BLaER1 treated with 17β-estradiol and CSF1 and Interleukin-3, amounts not matched to agents 10 nM and 100 nM (cell line): ENCODE data around the gene CBLC.

Experiments used
- H3K27ac ChIP-seq, 11 experiments: shearing (Covaris generic); formaldehyde crosslinking; 2 replicates each; pipeline ENCODE4 v1.8.1; 2022
- H3K27me3 ChIP-seq, 11 experiments: shearing (Covaris generic); formaldehyde crosslinking; 2 replicates each; pipeline ENCODE4 v1.8.1; 2022
- H3K36me3 ChIP-seq, 11 experiments: shearing (Covaris generic); formaldehyde crosslinking; 2 replicates each; pipeline ENCODE4 v1.8.1; 2022
- H3K4me1 ChIP-seq, 10 experiments: shearing (Covaris generic); formaldehyde crosslinking; 2 replicates each; pipeline ENCODE4 v1.8.1; 2022
- H3K4me2 ChIP-seq, 11 experiments: shearing (Covaris generic); formaldehyde crosslinking; 2 replicates each; pipeline ENCODE4 v1.8.1; 2022
- H3K4me3 ChIP-seq, 10 experiments: shearing (Covaris generic); formaldehyde crosslinking; 2 replicates each; pipeline ENCODE4 v1.8.1; 2022
- H3K9ac ChIP-seq, 11 experiments: shearing (Covaris generic); formaldehyde crosslinking; 2 replicates each; pipeline ENCODE4 v1.8.1; 2022
- H3K9me3 ChIP-seq, 11 experiments: shearing (Covaris generic); formaldehyde crosslinking; replicated peaks in 1 of 11; 2 replicates each; pipeline ENCODE4 v1.8.1; 2022
- H4K20me1 ChIP-seq, 11 experiments: shearing (Covaris generic); formaldehyde crosslinking; 2 replicates each; pipeline ENCODE4 v1.8.1; 2022
- Cebpa-rat ChIP-seq, 11 experiments: shearing (Covaris generic); IDR thresholded peaks; 2 replicates each; pipeline ENCODE4 v1.8.1; 2022

The CBLC gene

DNA sequence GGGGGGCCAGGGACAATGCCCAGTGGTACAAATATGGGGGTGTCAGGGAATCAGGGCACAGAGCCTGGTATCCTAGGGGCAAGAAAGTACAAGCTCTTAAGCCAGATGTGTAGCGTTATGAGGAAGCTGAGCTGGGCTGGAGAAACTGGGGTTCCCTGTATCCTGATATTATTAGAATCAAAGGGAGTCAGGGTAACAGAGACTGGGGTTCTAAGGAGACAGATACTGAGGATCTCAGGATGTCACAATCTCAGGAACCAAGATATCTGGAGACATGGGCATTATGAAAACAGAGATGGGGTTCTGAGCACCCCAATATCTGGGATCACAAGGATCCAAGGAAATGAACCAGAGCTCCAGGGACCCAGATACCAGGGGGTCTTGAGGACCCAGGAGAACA lies 28.4 kb upstream of the CBLC start:
- Histone ChIP-seq H3K4me1 (peaks cover 36 to 73% (median 62%) of the 10 kb centered on the region in 10 experiments), H3K4me3 (peak overlapping the region; percentile 68 to 100 (median 94)), H3K9me3 (no peaks in the 10 kb centered on the region), H3K4me2 (peak overlapping the region; percentile 85 to 100 (median 99)), H4K20me1 (peaks cover 0 to 25% (median 15%) of the 10 kb centered on the region in 11 experiments; a peak in 13 of 22 replicates), H3K9ac (peak overlapping the region; percentile 84 to 100 (median 96)), H3K36me3 (peaks cover 4 to 39% (median 32%) of the 10 kb centered on the region in 11 experiments; a peak in 17 of 22 replicates), H3K27me3 (no peaks in the 10 kb centered on the region), H3K27ac (peak overlapping the region; percentile 76 to 100 (median 96))
- TF ChIP-seq Cebpa-rat (IDR thresholded peaks at IDR 0.05): no peak

DNA sequence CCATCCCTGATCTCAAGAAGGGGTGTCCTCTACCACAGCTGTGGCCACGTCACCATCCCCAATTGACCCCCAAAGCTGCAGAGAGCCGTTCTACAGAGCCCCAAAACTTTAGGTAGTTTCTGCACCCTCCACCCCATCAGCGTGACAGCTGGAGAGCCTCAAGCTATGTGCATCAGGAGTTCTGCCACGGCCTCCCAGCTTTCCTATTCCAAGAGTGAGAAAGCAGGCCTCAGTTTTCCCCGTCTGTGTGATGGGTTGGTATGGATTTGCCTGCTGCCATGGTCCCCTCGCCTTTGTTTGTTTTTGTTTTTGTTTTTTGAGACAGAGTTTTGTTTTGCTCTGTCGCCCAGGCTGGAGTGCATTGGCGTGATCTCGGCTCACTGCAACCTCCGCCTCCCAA lies 27.7 kb upstream of the CBLC start:
- no peaks in the 10 kb centered on the region for H3K27me3 ChIP-seq
- H3K27ac ChIP-seq: peak overlapping the region; percentile 76 to 100 (median 96)
- peak overlapping the region; percentile 84 to 100 (median 96) for H3K9ac ChIP-seq
- peaks cover 4 to 44% (median 36%) of the 10 kb centered on the region in 11 experiments; a peak in 17 of 22 replicates for H3K36me3 ChIP-seq
- peaks cover 33 to 72% (median 67%) of the 10 kb centered on the region in 10 experiments for H3K4me1 ChIP-seq
- TF ChIP-seq Cebpa-rat (IDR thresholded peaks at IDR 0.05): no peak
- H3K4me2 ChIP-seq: peak overlapping the region; percentile 85 to 100 (median 99)
- peak overlapping the region; percentile 68 to 100 (median 94) for H3K4me3 ChIP-seq
- H3K9me3 ChIP-seq: no peaks in the 10 kb centered on the region
- H4K20me1 ChIP-seq: peaks cover 0 to 25% (median 15%) of the 10 kb centered on the region in 11 experiments; a peak in 13 of 22 replicates

DNA sequence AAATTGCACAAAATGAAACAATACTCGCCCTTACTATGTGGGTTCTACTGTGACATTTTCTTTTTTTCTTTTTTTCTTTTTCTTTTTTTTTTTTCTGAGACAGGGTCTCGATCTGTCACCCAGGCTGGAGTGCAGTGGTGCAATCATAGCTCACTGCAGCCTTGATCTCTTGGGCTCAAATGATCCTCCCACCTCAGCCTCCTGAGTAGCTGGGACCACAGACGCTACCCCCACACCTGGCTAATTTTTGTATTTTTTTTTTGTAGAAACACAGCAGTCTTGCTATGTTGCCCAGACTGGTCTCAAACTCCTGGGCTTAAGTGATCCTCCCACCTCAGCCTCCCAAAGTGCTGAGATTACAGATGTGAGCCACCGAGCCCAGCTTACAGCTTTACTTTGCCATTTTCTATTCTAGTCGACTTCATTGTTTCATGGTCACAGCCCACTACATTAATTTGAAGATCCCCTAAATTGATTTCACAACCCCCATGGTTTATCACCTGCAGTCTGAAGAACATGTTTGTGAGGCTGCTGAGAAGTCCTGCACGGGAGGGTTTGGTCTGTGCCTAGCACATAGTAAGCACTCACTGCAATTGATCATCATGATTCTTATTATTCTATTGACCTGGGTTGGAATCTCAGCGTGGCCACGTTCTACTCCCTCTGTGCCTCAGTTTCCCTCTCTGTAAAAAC lies 25.4 kb upstream of the CBLC start:
- Histone ChIP-seq H3K9me3 (no peaks in the 10 kb centered on the region), H3K27me3 (no peaks in the 10 kb centered on the region), H4K20me1 (peaks cover 0 to 25% (median 15%) of the 10 kb centered on the region in 11 experiments; a peak in 13 of 22 replicates), H3K4me1 (peaks cover 34 to 84% (median 72%) of the 10 kb centered on the region in 10 experiments), H3K4me2 (peak overlapping the region; percentile 85 to 100 (median 99)), H3K9ac (peak overlapping the region; percentile 45 to 100 (median 87); a peak in 19 of 22 replicates), H3K36me3 (peaks cover 9 to 66% (median 58%) of the 10 kb centered on the region in 11 experiments; a peak in 20 of 22 replicates), H3K27ac (peak overlapping the region; percentile 67 to 100 (median 93)), H3K4me3 (peak overlapping the region; percentile 38 to 100 (median 93); a peak in 16 of 20 replicates)
- TF ChIP-seq Cebpa-rat (IDR thresholded peaks at IDR 0.05): no peak

DNA sequence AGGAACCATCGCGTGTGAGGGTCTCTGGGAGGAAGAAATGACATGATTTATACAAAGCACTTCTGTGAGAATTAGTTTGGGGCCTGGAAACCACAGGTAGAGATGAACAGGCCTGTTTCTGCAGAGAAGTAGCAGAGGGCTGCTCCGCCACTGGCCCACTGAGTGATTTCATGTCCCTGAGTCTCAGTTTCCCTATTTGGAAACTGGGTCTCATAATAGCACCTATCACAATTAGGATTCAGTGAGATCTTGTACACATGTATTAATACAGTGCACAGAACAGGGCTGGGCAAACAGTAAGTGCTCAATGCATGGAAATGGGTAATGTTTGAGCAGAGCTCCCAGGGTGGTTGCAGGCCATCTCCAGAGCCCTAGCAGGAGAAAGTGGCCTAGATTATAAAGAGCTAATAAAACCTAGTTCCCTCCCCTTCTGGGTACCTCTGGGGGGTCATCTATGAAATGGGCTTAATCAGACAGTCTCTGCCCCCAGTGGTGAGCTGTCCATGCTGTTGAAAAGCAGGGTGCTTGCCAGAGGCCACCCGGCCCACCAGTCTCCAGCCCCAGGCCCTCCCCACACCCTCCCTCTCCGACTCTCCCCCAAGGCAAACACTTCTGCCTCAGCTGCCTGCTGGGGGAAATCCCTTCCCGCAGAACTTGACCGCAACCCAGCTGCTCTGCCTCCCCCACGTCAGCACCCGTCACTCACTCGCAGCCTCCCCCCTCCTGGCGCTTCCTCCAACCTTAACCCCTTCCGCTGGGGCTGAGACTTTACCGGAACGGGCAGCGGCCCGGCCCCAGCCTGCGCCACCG lies 24.7 kb upstream of the CBLC start:
- peak overlapping the region; percentile 78 to 100 (median 96) for H3K27ac ChIP-seq
- H3K36me3 ChIP-seq: peaks cover 13 to 74% (median 65%) of the 10 kb centered on the region in 11 experiments
- peak overlapping the region; percentile 85 to 100 (median 99) for H3K4me2 ChIP-seq
- H3K9me3 ChIP-seq: no peaks in the 10 kb centered on the region
- H4K20me1 ChIP-seq: peaks cover 0 to 30% (median 15%) of the 10 kb centered on the region in 11 experiments; a peak in 13 of 22 replicates
- no peak for TF ChIP-seq Cebpa-rat (IDR thresholded peaks at IDR 0.05)
- peak overlapping the region; percentile 73 to 100 (median 87); a peak in 21 of 22 replicates for H3K9ac ChIP-seq
- peaks cover 41 to 84% (median 79%) of the 10 kb centered on the region in 10 experiments for H3K4me1 ChIP-seq
- peak overlapping the region; percentile 38 to 100 (median 93); a peak in 18 of 20 replicates for H3K4me3 ChIP-seq
- H3K27me3 ChIP-seq: no peaks in the 10 kb centered on the region

DNA sequence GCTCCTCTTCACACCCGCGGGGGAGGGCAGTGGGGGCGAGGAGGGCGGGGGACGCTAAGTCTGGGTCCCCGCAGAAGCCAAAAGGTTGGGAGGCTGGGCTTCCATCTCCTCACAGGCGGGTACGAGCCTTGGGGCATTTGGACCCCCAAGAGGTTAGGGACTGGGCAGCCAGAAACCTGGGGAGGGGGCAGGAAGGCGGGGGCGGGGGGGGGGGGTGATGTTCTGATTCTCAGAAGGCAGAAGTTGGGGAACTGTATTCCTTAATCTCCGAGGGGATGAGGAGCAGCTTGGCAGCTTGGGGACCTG lies 24.1 kb upstream of the CBLC start:
- H4K20me1 ChIP-seq: peaks cover 0 to 36% (median 15%) of the 10 kb centered on the region in 11 experiments; a peak in 13 of 22 replicates

DNA sequence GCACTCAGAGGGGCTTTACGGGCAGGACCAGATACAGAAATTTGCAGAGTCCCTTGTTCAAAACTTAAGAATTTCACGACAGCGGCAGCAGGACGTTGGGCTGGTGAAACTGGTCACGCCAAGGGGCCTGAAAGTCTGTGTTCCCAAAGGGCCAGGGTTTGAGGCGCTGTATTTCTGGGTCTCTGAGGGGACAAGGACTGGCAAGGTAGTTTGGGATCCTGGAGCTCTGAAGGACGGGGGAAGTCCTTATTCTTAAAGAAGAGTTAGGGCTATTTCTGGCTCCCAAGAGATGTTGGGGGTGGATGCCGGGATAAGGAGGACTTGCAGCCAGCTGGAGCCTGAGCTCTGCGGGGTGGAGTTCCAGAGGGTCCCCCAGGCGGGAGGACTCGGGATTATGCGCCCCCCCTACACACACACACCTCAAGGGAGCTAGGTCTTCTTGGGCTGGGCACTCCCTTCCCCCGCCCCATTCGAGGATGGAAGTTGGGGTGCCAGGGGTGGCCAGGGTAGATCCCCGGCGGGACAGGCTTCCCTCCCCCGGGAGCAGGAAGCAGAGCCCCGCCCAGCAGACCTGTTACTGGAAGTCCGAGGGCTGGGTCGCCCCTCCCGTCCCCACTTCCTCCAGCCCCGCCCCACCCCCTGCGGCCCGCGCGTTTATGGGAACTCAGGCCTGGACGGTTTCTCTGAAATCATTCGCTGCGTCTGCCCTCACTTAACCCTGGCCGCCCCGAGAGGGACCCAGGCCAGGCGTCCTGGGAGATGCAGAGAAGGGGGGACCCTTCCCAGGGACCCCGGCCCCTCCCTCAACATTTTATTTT lies 23.5 kb upstream of the CBLC start:
- peak overlapping the region; percentile 56 to 100 (median 78) for H3K4me3 ChIP-seq
- peaks cover 0 to 36% (median 15%) of the 10 kb centered on the region in 11 experiments; a peak in 13 of 22 replicates for H4K20me1 ChIP-seq
- peaks cover 51 to 92% (median 90%) of the 10 kb centered on the region in 10 experiments for H3K4me1 ChIP-seq
- H3K36me3 ChIP-seq: peaks cover 16 to 82% (median 72%) of the 10 kb centered on the region in 11 experiments
- TF ChIP-seq Cebpa-rat (IDR thresholded peaks at IDR 0.05): no peak
- peak overlapping the region; percentile 78 to 100 (median 96) for H3K27ac ChIP-seq
- H3K9me3 ChIP-seq: no peaks in the 10 kb centered on the region
- H3K9ac ChIP-seq: peak overlapping the region; percentile 73 to 100 (median 87)
- H3K4me2 ChIP-seq: peak overlapping the region; percentile 85 to 100 (median 99)
- H3K27me3 ChIP-seq: no peaks in the 10 kb centered on the region

More for the DNA sequence above, 24.1 kb upstream of the CBLC start:
- H3K27me3 ChIP-seq: no peaks in the 10 kb centered on the region
- no peak for TF ChIP-seq Cebpa-rat (IDR thresholded peaks at IDR 0.05)
- H3K4me3 ChIP-seq: peak overlapping the region; percentile 56 to 100 (median 78)
- peak overlapping the region; percentile 85 to 100 (median 99) for H3K4me2 ChIP-seq
- peaks cover 47 to 88% (median 85%) of the 10 kb centered on the region in 10 experiments for H3K4me1 ChIP-seq
- H3K9me3 ChIP-seq: no peaks in the 10 kb centered on the region
- peaks cover 16 to 79% (median 70%) of the 10 kb centered on the region in 11 experiments for H3K36me3 ChIP-seq
- peak overlapping the region; percentile 73 to 100 (median 87) for H3K9ac ChIP-seq
- H3K27ac ChIP-seq: peak overlapping the region; percentile 78 to 100 (median 96)

DNA sequence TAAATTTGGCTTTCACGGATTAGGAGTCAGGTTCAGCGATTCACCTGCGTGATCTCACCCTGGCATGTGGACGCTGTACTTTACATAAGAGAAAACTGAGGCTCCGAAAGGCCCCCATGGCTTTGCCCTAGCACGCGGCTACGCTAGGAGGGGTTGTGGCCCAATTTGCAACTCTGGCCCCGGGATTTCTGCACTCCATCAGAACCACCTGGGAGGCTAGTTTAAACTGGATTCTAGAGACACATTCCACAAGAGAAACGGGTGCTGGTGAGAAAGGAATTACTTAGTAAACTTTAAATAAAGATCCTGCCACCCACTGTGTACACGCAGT lies 23.0 kb upstream of the CBLC start:
- H3K36me3 ChIP-seq: peaks cover 16 to 84% (median 78%) of the 10 kb centered on the region in 11 experiments
- peak overlapping the region; percentile 78 to 100 (median 96) for H3K27ac ChIP-seq
- H3K9ac ChIP-seq: peak overlapping the region; percentile 73 to 100 (median 87)
- H3K4me2 ChIP-seq: peak overlapping the region; percentile 85 to 100 (median 99)
- H3K9me3 ChIP-seq: no peaks in the 10 kb centered on the region
- no peak for TF ChIP-seq Cebpa-rat (IDR thresholded peaks at IDR 0.05)
- no peaks in the 10 kb centered on the region for H3K27me3 ChIP-seq
- peak overlapping the region; percentile 56 to 100 (median 78) for H3K4me3 ChIP-seq
- H4K20me1 ChIP-seq: peaks cover 0 to 33% (median 12%) of the 10 kb centered on the region in 11 experiments; a peak in 14 of 22 replicates
- peaks cover 57 to 92% (median 91%) of the 10 kb centered on the region in 10 experiments for H3K4me1 ChIP-seq

DNA sequence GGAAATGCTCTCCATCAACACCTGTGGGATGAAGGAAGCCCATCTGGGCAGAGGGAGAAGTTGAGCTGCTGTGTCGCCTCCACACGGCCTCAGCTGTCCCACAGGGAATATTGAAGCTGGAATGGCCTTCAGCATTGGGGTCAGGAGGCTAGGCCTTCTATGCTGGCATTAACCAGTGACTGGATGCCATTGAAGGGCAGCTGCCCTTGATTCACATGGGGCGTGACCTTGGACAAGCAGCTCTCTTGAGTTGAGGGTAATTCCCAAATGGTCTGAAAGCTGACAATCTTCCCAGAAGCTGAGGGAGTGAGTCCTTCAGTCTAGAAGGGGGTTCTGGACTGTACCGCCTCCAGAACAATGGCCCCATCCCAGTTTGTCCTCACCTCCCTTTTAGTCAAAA lies 22.5 kb upstream of the CBLC start:
- H3K4me2 ChIP-seq: peak overlapping the region; percentile 85 to 100 (median 99)

More for the DNA sequence above, 22.5 kb upstream of the CBLC start:
- peaks cover 16 to 84% (median 77%) of the 10 kb centered on the region in 11 experiments for H3K36me3 ChIP-seq
- H3K9ac ChIP-seq: peak overlapping the region; percentile 73 to 100 (median 87)
- no peaks in the 10 kb centered on the region for H3K9me3 ChIP-seq
- peaks cover 62 to 92% (median 91%) of the 10 kb centered on the region in 10 experiments for H3K4me1 ChIP-seq
- peaks cover 0 to 32% (median 11%) of the 10 kb centered on the region in 11 experiments; a peak in 13 of 22 replicates for H4K20me1 ChIP-seq
- H3K4me3 ChIP-seq: peak overlapping the region; percentile 56 to 100 (median 78); a peak in 19 of 20 replicates
- TF ChIP-seq Cebpa-rat (IDR thresholded peaks at IDR 0.05): no peak
- H3K27ac ChIP-seq: peak overlapping the region; percentile 78 to 100 (median 96)
- no peaks in the 10 kb centered on the region for H3K27me3 ChIP-seq
